OCI-LY3 (cell line): ENCODE results near the gene PLG.
A peak's percentile ranks its signal among the peaks of the same experiment; 100 is the strongest.

Source experiments
- EZH2phosphoT487 ChIP-seq: fragments of 200-600 bp; shearing (Covaris generic); IDR thresholded peaks from 2 replicates; pipeline ENCODE4 v1.6.1; 2018; ENCODE audit warnings: antibody characterized with exemption, mixed run types, low read depth
- TF ChIP-seq, protein P1 (sequence below): fragments of 200-600, 300-600 bp; sonication (generic); IDR thresholded peaks from 2 replicates; pipeline ENCODE4 v1.5.1; 2014; ENCODE audit warnings: antibody characterized with exemption, low read length, low read depth

GRCh38 chr6:160692369-160692959 lies 9.6 kb upstream of the PLG start:
- TF ChIP-seq, protein P1, sequence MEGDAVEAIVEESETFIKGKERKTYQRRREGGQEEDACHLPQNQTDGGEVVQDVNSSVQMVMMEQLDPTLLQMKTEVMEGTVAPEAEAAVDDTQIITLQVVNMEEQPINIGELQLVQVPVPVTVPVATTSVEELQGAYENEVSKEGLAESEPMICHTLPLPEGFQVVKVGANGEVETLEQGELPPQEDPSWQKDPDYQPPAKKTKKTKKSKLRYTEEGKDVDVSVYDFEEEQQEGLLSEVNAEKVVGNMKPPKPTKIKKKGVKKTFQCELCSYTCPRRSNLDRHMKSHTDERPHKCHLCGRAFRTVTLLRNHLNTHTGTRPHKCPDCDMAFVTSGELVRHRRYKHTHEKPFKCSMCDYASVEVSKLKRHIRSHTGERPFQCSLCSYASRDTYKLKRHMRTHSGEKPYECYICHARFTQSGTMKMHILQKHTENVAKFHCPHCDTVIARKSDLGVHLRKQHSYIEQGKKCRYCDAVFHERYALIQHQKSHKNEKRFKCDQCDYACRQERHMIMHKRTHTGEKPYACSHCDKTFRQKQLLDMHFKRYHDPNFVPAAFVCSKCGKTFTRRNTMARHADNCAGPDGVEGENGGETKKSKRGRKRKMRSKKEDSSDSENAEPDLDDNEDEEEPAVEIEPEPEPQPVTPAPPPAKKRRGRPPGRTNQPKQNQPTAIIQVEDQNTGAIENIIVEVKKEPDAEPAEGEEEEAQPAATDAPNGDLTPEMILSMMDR, result peak; percentile 30
- no peak for TF ChIP-seq EZH2phosphoT487
